ENCODE measurements around the gene RFC3. TPM values are rescaled to one million over a fixed set of nuclear protein-coding genes. Genes with fewer than 3 reads are reported as not detected.

Gene RFC3
- total RNA-seq, 5 donors from 2014 or later (not counting 1 experiment from before 2014, with no cell fraction given), result 5.7 to 8.7 (median 6.1) TPM

- Mint-ChIP-seq H3K4me3 (no peak overlapping the region), H3K36me3 (peaks cover 26% of the 10 kb centered on the region), H3K27me3 (no peaks in the 10 kb centered on the region), H3K9me3 (no peaks in the 10 kb centered on the region), H3K4me1 (no peaks in the 10 kb centered on the region), H3K27ac (no peak overlapping the region)
- ATAC-seq (replicated peaks in 1 of 4), result no peak
- H3K27ac ChIP-seq (ENCODE audit: low read length), result no peak overlapping the region
- H3K4me1 ChIP-seq (ENCODE audit: control insufficient read depth in 1 of 2, extremely low read depth in 1 of 2, insufficient read depth in 2 of 2, low read length in 2 of 2), result no peaks in the 10 kb centered on the region
- H3K36me3 ChIP-seq (ENCODE audit: control insufficient read depth in 2 of 2, extremely low read depth in 1 of 2, insufficient read depth in 1 of 2, low read length in 1 of 2), result no peaks in the 10 kb centered on the region
- no peak for DNase-seq
- H3K9me3 ChIP-seq, result no peaks in the 10 kb centered on the region
- CTCF ChIA-PET, result no interaction called here
- WGBS (ENCODE audit: insufficient coverage), result 100% methylated on average over 1 of the region's 3 CpGs
- POLR2A ChIA-PET, result no interaction called here
- H3K4me3 ChIP-seq (ENCODE audit: control insufficient read depth in 1 of 2, extremely low read depth in 1 of 2, low read length in 1 of 2), result no peak overlapping the region
- no peaks in the 10 kb centered on the region for H3K27me3 ChIP-seq (replicated peaks in 1 of 2; ENCODE audit: control insufficient read depth in 2 of 2, extremely low read depth in 1 of 2, insufficient read depth in 2 of 2, low read length in 1 of 2)
These were observed 37.5 kb downstream of the RFC3 start for GRCh38 chr13:33855371-33855895.

- CTCF ChIA-PET, result no interaction called here
- Histone ChIP-seq H3K9me3 (no peaks in the 10 kb centered on the region), H3K4me1 (ENCODE audit: control insufficient read depth in 1 of 2, extremely low read depth in 1 of 2, insufficient read depth in 2 of 2, low read length in 2 of 2) (no peaks in the 10 kb centered on the region), H3K4me3 (ENCODE audit: control insufficient read depth in 1 of 2, extremely low read depth in 1 of 2, low read length in 1 of 2) (no peak overlapping the region), H3K27me3 (replicated peaks in 1 of 2; ENCODE audit: control insufficient read depth in 2 of 2, extremely low read depth in 1 of 2, insufficient read depth in 2 of 2, low read length in 1 of 2) (no peaks in the 10 kb centered on the region), H3K36me3 (ENCODE audit: control insufficient read depth in 2 of 2, extremely low read depth in 1 of 2, insufficient read depth in 1 of 2, low read length in 1 of 2) (no peaks in the 10 kb centered on the region), H3K27ac (ENCODE audit: low read length) (no peak overlapping the region)
- POLR2A ChIA-PET, result no interaction called here
- Mint-ChIP-seq H3K4me3 (no peak overlapping the region), H3K27me3 (no peaks in the 10 kb centered on the region), H3K27ac (no peak overlapping the region), H3K36me3 (peaks cover 18% of the 10 kb centered on the region), H3K4me1 (no peaks in the 10 kb centered on the region), H3K9me3 (no peaks in the 10 kb centered on the region)
- ATAC-seq (replicated peaks in 1 of 4) (no peak), DNase-seq (no peak)
- WGBS (ENCODE audit: insufficient coverage), result no CpG with 5 or more reads among the region's 1 CpG
These were observed 41.8 kb downstream of the RFC3 start for GRCh38 chr13:33859691-33860303.

GRCh38 chr13:33860526-33860925 is 42.6 kb downstream of the RFC3 start:
- Mint-ChIP-seq H3K27ac (no peak overlapping the region), H3K4me1 (no peaks in the 10 kb centered on the region), H3K36me3 (peaks cover 19% of the 10 kb centered on the region), H3K9me3 (no peaks in the 10 kb centered on the region), H3K4me3 (no peak overlapping the region), H3K27me3 (no peaks in the 10 kb centered on the region)
- Histone ChIP-seq H3K4me3 (ENCODE audit: control insufficient read depth in 1 of 2, extremely low read depth in 1 of 2, low read length in 1 of 2) (no peak overlapping the region), H3K27me3 (replicated peaks in 1 of 2; ENCODE audit: control insufficient read depth in 2 of 2, extremely low read depth in 1 of 2, insufficient read depth in 2 of 2, low read length in 1 of 2) (no peaks in the 10 kb centered on the region), H3K9me3 (no peaks in the 10 kb centered on the region), H3K4me1 (ENCODE audit: control insufficient read depth in 1 of 2, extremely low read depth in 1 of 2, insufficient read depth in 2 of 2, low read length in 2 of 2) (no peaks in the 10 kb centered on the region), H3K27ac (ENCODE audit: low read length) (no peak overlapping the region), H3K36me3 (ENCODE audit: control insufficient read depth in 2 of 2, extremely low read depth in 1 of 2, insufficient read depth in 1 of 2, low read length in 1 of 2) (no peaks in the 10 kb centered on the region)
- no peak for ATAC-seq (replicated peaks in 1 of 4)
- ChIA-PET CTCF (no interaction called here), POLR2A (no interaction called here)
- WGBS (ENCODE audit: insufficient coverage), result 100% methylated on average over 4 of the region's 9 CpGs
- DNase-seq, result no peak

- Mint-ChIP-seq H3K9me3 (no peaks in the 10 kb centered on the region), H3K36me3 (peaks cover 9% of the 10 kb centered on the region), H3K4me1 (no peaks in the 10 kb centered on the region), H3K27ac (no peak overlapping the region), H3K4me3 (no peak overlapping the region), H3K27me3 (no peaks in the 10 kb centered on the region)
- H3K4me1 ChIP-seq (ENCODE audit: control insufficient read depth in 1 of 2, extremely low read depth in 1 of 2, insufficient read depth in 2 of 2, low read length in 2 of 2), result no peaks in the 10 kb centered on the region
- ChIA-PET CTCF (no interaction called here), POLR2A (no interaction called here)
- no CpG with 5 or more reads among the region's 5 CpGs for WGBS (ENCODE audit: insufficient coverage)
- H3K36me3 ChIP-seq (ENCODE audit: control insufficient read depth in 2 of 2, extremely low read depth in 1 of 2, insufficient read depth in 1 of 2, low read length in 1 of 2), result no peaks in the 10 kb centered on the region
- no peaks in the 10 kb centered on the region for H3K27me3 ChIP-seq (replicated peaks in 1 of 2; ENCODE audit: control insufficient read depth in 2 of 2, extremely low read depth in 1 of 2, insufficient read depth in 2 of 2, low read length in 1 of 2)
- no peak overlapping the region for H3K27ac ChIP-seq (ENCODE audit: low read length)
- no peaks in the 10 kb centered on the region for H3K9me3 ChIP-seq
- no peak for ATAC-seq (replicated peaks in 1 of 4)
- H3K4me3 ChIP-seq (ENCODE audit: control insufficient read depth in 1 of 2, extremely low read depth in 1 of 2, low read length in 1 of 2), result no peak overlapping the region
- DNase-seq, result no peak
These were observed 44.1 kb downstream of the RFC3 start for GRCh38 chr13:33862016-33862415.

GRCh38 chr13:33863188-33863789 is 45.3 kb downstream of the RFC3 start:
- CTCF ChIA-PET, result no interaction called here
- H3K36me3 Mint-ChIP-seq, result peaks cover 2% of the 10 kb centered on the region
- no peak for ATAC-seq (replicated peaks in 1 of 4)
- no peak overlapping the region for H3K4me3 Mint-ChIP-seq
- H3K36me3 ChIP-seq (ENCODE audit: control insufficient read depth in 2 of 2, extremely low read depth in 1 of 2, insufficient read depth in 1 of 2, low read length in 1 of 2), result no peaks in the 10 kb centered on the region
- H3K27ac ChIP-seq (ENCODE audit: low read length), result no peak overlapping the region
- no peaks in the 10 kb centered on the region for H3K9me3 Mint-ChIP-seq
- H3K4me1 ChIP-seq (ENCODE audit: control insufficient read depth in 1 of 2, extremely low read depth in 1 of 2, insufficient read depth in 2 of 2, low read length in 2 of 2), result no peaks in the 10 kb centered on the region
- no CpG with 5 or more reads among the region's 3 CpGs for WGBS (ENCODE audit: insufficient coverage)
- no peaks in the 10 kb centered on the region for H3K27me3 Mint-ChIP-seq
- H3K27ac Mint-ChIP-seq, result no peak overlapping the region
- H3K27me3 ChIP-seq (replicated peaks in 1 of 2; ENCODE audit: control insufficient read depth in 2 of 2, extremely low read depth in 1 of 2, insufficient read depth in 2 of 2, low read length in 1 of 2), result no peaks in the 10 kb centered on the region
- DNase-seq, result no peak
- no peaks in the 10 kb centered on the region for H3K9me3 ChIP-seq
- POLR2A ChIA-PET, result no interaction called here
- no peaks in the 10 kb centered on the region for H3K4me1 Mint-ChIP-seq
- no peak overlapping the region for H3K4me3 ChIP-seq (ENCODE audit: control insufficient read depth in 1 of 2, extremely low read depth in 1 of 2, low read length in 1 of 2)

GRCh38 chr13:33865945-33866344 is 48.0 kb downstream of the RFC3 start:
- no peak for ATAC-seq (replicated peaks in 1 of 4)
- Histone ChIP-seq H3K4me3 (ENCODE audit: control insufficient read depth in 1 of 2, extremely low read depth in 1 of 2, low read length in 1 of 2) (no peak overlapping the region), H3K36me3 (ENCODE audit: control insufficient read depth in 2 of 2, extremely low read depth in 1 of 2, insufficient read depth in 1 of 2, low read length in 1 of 2) (no peaks in the 10 kb centered on the region), H3K9me3 (no peaks in the 10 kb centered on the region), H3K4me1 (ENCODE audit: control insufficient read depth in 1 of 2, extremely low read depth in 1 of 2, insufficient read depth in 2 of 2, low read length in 2 of 2) (no peaks in the 10 kb centered on the region), H3K27ac (ENCODE audit: low read length) (no peak overlapping the region), H3K27me3 (replicated peaks in 1 of 2; ENCODE audit: control insufficient read depth in 2 of 2, extremely low read depth in 1 of 2, insufficient read depth in 2 of 2, low read length in 1 of 2) (no peaks in the 10 kb centered on the region)
- H3K4me1 Mint-ChIP-seq, result no peaks in the 10 kb centered on the region
- ChIA-PET CTCF (no interaction called here), POLR2A (no interaction called here)
- no peaks in the 10 kb centered on the region for H3K9me3 Mint-ChIP-seq
- H3K36me3 Mint-ChIP-seq, result peaks cover 2% of the 10 kb centered on the region
- DNase-seq, result no peak
- no CpG with 5 or more reads among the region's 4 CpGs for WGBS (ENCODE audit: insufficient coverage)
- no peak overlapping the region for H3K4me3 Mint-ChIP-seq
- H3K27ac Mint-ChIP-seq, result no peak overlapping the region
- H3K27me3 Mint-ChIP-seq, result no peaks in the 10 kb centered on the region

All from T-cell (primary cell).